ENCODE measurements around the gene CHMP2A.
"Not testable (repeated sequence)": the region's sequence is repeated elsewhere in the genome, so short reads cannot be mapped to it uniquely, and the experiment has no call there.

CHMP2A gene

DNA sequence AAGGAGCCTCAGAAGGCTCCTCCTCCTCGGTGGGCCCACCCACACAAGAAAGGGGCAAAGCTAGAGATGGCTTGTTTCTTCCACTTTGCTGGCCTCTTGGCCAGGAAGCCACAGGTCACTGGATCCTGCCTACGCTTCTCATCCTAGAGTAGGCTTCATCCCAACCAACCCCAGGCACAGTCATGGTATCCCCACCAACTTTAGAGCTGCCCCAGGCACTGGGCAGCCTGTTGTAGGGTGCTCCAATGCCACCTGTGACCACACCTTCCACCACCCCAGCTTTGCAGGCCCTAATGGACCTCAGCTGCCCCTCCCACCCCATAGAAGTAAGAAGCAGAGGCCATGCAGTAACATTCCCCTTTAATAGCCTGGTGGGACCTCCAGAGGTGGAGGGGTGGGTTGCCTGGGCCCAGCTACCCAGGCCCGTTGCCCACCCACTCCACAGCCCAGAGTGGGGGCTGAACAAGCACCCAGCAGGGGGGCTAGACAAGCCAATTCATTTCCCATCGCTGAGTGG, 522 bp upstream of the CHMP2A start:
- no peak for DNase-seq (ENCODE audit: low read depth, low spot score)

DNA sequence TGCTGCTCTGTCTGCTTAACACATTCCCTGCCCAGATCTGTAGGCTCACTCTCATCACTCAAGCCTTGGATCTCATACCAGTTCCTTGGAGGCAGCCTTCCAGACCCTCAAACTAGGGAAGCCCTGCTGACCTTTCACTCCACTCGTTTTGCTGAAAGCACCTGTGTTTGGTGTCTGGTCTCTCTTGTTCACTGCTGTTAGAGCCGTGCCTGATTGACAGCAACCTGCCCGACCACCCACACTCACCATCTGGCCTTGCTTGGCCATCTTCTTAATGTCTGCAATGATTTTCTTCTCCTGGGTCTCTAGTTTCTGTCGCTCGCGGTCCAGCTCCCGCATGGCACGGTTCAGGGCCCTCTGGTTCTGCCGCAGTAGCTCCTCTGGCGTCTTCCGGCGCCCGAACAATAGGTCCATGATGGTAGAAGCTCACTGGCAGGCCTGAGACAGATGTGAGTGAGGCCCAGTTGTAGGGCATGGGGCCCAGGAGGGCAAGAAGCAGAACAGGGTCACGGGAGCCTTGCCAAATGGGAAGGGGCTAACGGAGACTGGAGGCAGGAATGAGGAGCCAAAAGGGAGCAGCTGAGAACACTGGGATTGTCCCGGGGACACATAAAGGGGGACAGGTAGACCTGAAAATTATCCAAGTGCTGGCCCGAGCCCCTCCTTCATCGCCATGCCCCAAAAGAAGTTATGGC, 959 bp downstream of the CHMP2A start:
- DNase-seq (ENCODE audit: low read depth, low spot score): no peak

DNA sequence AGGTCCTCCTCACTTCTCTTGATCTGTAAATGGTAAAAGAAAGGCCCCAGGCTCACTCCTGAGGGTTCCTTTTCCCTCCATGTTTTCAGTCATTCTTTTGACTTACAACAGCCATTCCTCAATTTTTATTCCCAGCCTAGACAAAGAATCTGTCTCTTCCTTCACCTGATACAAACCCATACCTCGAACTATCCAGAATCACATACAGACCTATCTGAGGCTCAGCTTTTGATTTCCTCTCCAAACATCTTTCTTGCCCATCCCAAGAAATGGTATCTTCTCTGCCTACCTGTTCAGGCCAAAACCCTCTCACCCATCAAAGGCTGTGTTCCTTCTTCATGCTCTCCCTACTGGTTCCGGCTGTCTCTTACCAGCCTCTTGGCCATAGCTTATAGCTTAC, 2.2 kb downstream of the CHMP2A start:
- no peak for DNase-seq (ENCODE audit: low read depth, low spot score)

DNA sequence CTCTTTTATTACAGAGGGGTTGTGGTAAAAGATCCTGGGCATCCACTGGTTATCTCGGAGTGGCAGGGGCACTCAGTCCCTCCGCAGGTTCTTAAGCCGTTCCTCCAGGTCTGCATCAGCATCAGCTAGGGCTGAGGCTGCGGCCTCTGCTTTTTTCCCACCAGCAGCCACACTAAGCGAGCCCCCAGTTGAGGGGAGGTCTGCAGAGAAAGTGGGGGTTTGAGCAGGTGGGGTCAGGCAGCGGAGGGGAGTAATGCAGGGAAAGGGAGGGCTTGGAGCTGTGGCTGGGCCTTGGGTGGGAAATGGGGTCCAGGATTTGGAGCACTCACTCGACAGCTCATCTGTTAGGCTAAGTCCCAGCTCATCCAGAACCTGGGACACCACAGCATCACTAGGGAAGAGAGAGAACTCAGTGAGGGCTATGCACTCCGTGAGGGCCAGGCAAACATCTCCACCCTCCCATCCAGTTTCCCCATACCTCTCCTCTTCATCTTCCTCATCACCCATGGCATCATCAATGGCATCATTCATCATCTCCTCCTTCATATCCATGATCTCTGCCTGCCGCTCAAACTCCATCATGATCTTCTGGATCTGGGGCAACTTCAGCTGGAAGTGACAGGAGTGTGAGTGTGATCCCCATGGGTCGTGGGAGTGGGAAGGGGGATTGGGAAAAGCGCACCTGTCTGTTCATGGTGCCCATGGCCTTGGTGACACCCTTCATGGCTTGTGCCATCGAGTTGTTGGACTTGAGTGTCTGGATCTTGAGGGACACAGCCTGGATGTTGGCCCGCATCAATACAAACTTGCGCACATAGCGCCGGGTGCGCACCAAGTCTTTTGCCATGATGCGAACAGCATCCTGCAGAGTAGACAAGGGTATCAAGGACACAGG, 3.1 kb downstream of the CHMP2A start:
- no peak for DNase-seq (ENCODE audit: low read depth, low spot score)

DNA sequence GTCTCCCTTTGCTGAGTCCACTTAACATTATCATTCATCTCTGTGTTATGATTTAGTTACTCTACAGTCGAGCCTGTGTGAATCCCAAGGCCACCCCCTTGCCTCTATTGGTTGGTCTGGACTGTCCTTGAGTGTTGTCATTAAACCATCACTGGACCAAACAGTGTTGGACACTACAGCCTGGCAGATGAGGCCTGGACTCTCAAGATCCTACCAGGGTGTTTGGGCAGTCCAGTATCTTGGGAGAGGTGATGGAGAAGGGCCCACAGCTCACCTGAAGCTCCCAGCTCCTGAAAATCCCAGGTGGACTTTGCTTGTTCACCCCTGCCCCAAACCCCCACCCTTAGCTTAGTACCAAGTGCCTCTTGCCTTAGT, 3.8 kb downstream of the CHMP2A start:
- no peak for DNase-seq (ENCODE audit: low read depth, low spot score)

DNA sequence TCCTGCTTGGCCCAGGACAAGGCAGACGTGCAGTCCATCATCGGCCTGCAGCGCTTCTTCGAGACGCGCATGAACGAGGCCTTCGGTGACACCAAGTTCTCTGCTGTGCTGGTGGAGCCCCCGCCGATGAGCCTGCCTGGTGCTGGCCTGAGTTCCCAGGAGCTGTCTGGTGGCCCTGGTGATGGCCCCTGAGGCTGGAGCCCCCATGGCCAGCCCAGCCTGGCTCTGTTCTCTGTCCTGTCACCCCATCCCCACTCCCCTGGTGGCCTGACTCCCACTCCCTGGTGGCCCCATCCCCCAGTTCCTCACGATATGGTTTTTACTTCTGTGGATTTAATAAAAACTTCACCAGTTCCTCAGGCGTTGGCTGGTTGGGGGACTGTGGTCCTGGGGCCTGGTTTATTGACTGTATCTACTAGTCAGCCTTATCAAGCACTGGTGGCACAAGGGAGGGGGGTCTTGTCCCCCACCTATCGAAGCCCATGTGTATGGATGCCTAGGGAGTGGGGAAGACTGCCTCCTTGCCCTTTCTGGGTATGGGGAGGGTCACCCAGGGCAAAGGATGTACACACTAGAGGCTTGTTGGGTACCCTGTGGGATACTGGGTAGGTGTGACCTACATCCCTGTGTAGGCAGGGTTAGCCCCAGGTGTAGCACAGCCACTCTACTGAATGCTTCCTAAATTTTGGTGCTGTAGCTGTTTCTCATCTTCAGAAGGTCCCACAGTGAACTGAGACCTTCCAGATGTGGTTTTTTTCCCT, 4.4 kb downstream of the CHMP2A start:
- no peak for DNase-seq (ENCODE audit: low read depth, low spot score)

DNA sequence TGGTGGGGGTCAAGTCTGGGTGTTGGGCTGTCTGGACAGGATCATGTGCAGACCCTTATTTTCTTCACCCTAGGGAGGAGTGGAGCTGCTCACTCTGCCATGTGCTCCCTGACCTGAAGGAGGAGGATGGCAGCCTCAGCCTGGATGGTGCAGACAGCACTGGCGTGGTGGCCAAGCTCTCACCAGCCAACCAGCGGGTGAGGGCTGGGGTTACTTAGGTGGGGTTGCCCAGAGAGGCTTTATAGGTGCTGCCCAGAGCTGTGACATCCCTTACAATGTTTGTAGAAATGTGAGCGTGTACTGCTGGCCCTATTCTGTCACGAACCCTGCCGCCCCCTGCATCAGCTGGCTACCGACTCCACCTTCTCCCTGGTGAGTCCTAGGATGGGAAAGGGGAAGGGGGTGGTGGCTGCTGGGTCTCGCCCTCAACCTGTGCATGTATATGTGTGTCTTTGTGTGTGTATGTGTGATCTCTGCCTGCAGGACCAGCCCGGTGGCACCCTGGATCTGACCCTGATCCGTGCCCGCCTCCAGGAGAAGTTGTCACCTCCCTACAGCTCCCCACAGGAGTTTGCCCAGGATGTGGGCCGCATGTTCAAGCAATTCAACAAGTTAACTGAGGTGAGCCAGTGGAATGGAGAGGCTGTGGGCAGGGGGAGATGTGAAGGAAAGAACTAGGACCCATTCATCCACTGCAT, 5.1 kb downstream of the CHMP2A start:
- no peak for DNase-seq (ENCODE audit: low read depth, low spot score)

DNA sequence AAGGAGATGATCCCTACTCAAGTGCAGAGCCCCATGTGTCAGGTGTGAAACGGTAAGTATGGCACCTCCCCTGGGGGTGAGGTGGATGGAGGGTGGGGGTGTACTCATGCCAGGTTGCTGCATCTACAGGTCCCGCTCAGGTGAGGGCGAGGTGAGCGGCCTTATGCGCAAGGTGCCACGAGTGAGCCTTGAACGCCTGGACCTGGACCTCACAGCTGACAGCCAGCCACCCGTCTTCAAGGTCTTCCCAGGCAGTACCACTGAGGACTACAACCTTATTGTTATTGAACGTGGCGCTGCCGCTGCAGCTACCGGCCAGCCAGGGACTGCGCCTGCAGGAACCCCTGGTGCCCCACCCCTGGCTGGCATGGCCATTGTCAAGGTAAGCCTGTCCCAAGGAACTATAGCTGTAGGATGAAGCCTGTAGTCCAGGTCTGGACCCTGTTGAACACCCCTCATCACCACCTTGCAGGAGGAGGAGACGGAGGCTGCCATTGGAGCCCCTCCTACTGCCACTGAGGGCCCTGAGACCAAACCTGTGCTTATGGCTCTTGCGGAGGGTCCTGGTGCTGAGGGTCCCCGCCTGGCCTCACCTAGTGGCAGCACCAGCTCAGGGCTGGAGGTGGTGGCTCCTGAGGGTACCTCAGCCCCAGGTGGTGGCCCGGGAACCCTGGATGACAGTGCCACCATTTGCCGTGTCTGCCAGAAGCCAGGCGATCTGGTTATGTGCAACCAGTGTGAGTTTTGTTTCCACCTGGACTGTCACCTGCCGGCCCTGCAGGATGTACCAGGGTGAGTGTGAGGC, 5.8 kb downstream of the CHMP2A start:
- DNase-seq (ENCODE audit: low read depth, low spot score): no peak

DNA sequence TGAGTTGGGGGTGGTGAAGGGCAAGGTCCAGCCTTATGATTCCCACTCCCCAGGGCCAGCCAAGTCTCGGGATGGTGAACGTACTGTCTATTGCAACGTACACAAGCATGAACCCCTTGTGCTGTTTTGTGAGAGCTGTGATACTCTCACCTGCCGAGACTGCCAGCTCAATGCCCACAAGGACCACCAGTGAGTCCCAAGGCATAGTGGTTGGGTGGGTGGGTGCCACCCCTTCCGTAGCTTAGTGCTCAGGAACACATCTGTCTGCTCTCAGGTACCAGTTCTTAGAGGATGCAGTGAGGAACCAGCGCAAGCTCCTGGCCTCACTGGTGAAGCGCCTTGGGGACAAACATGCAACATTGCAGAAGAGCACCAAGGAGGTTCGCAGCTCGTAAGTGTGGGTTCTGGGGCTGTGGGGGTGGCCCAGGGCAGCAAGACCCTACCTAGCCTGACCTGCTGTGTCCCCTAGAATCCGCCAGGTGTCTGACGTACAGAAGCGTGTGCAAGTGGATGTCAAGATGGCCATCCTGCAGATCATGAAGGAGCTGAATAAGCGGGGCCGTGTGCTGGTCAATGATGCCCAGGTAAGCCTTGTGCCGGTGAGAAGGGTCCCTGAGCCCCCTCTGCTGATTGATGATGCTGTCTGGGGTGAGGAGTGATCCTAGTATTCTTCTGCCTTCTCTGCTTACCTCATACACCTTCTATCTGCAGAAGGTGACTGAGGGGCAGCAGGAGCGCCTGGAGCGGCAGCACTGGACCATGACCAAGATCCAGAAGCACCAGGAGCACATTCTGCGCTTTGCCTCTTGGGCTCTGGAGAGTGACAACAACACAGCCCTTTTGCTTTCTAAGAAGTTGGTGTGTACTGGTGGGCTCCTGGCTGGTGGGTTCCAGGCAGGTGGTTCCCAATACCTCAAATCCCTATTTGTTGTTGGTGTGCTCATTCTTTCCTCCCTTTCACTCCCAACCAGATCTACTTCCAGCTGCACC, 7.3 kb downstream of the CHMP2A start:
- no peak for DNase-seq (ENCODE audit: low read depth, low spot score)

DNA sequence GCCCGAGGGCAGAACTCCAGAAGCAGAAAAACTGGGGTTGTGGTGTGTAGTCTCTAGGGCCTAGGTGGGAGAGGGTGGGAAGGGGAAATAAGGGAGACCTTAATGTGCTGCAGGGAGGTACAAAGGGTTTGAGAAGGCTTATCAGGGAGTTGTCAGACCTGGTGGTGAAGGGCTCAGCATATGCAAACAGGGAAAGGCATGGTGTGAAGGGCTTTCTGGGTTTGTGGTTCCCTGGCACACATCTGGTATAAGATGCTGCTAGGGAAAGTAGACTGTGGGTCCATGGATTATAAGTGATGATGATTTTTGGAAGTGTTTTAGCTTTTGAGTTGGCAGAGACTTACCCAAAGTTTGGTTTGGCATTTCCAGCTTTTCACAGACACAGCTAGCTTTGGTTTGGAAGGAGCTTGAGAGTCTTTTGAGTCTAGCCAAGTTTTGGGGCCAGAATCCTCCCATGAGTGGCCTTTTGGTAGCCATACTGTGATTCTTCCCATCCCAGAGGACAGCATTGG, 8.8 kb downstream of the CHMP2A start:
- no peak for DNase-seq (ENCODE audit: low read depth, low spot score)

DNA sequence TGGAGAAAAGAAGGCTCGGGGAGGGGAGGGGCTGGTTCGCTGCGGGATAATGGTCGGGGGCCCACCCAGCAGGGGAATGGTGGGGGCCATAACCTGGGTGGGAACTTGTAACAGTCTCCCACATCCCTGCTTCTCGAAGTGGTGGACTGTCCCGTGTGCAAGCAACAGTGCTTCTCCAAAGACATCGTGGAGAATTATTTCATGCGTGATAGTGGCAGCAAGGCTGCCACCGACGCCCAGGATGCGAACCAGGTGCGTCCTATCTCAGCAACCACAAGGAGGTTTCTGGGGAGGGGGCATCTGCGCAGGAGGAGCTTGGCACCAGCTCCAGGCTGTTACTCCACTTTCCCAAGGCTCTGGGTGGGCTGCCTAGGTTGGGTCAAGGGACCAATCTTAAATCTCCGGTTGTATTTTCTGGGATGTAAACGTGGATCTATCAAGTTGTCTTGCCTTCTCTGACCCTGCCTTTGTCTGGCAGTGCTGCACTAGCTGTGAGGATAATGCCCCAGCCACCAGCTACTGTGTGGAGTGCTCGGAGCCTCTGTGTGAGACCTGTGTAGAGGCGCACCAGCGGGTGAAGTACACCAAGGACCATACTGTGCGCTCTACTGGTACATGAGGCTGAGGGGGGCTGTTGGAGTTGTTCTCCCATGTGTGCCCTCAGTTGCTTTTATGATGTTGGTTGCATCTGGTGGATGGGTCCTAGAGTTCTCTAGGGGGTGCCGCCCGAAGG, 9.5 kb downstream of the CHMP2A start:
- DNase-seq (ENCODE audit: low read depth, low spot score): peak; percentile 25

DNA sequence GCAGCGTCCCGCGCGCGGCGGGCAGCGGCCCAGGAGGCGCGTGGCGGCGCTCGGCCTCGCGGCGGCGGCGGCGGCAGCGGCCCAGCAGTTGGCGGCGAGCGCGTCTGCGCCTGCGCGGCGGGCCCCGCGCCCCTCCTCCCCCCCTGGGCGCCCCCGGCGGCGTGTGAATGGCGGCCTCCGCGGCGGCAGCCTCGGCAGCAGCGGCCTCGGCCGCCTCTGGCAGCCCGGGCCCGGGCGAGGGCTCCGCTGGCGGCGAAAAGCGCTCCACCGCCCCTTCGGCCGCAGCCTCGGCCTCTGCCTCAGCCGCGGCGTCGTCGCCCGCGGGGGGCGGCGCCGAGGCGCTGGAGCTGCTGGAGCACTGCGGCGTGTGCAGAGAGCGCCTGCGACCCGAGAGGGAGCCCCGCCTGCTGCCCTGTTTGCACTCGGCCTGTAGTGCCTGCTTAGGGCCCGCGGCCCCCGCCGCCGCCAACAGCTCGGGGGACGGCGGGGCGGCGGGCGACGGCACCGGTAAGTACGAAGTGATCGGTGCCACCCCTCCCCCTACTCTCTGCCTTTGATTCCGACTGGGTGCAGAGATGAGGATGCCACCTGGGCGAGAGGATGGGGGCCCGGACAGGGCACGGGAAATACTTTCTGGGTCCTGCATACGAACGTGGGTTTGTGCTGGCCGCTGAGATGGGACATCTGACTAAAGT, 10.2 kb downstream of the CHMP2A start:
- peak; percentile 90 for DNase-seq (ENCODE audit: low read depth, low spot score)

DNA sequence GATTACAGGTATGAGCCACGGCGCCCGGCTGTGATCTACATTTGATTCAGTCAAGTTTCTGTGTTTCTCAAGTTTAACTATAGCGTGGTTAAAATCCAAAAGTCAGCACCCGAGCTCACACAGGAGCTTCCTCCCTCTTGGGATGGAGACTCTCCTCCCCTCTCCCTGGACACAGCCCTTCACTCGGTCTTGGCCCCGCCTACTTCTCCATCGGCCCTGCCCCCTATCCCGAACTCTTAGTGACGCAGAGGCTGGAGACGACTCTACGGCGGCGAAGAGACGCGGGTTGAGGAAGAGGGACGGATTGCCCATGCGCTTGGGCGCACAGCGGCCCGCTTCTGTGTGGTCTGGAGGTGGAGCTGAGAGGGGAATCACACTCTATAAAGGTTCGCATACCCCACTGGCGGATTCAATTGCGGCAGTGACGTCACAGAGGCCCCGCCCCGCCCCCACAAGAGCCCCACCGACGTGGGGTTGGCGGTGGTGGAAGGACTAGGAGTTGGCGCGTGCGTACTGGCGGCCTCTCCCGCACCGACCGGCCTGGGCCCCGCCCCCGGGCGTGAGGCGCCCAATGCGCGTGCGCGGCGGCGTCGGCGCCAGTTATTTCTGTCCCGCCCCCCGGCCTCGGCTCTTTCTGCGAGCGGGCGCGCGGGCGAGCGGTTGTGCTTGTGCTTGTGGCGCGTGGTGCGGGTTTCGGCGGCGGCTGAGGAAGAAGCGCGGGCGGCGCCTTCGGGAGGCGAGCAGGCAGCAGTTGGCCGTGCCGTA, 10.9 kb downstream of the CHMP2A start, which contains the start of gene TRIM28:
Gene TRIM28 (plus strand): TSS at position 239 of the 765 bp plus-strand sequence. CDS start 694 bp downstream, outside the sequence.
- peak; percentile 100 for DNase-seq (ENCODE audit: low read depth, low spot score)

DNA sequence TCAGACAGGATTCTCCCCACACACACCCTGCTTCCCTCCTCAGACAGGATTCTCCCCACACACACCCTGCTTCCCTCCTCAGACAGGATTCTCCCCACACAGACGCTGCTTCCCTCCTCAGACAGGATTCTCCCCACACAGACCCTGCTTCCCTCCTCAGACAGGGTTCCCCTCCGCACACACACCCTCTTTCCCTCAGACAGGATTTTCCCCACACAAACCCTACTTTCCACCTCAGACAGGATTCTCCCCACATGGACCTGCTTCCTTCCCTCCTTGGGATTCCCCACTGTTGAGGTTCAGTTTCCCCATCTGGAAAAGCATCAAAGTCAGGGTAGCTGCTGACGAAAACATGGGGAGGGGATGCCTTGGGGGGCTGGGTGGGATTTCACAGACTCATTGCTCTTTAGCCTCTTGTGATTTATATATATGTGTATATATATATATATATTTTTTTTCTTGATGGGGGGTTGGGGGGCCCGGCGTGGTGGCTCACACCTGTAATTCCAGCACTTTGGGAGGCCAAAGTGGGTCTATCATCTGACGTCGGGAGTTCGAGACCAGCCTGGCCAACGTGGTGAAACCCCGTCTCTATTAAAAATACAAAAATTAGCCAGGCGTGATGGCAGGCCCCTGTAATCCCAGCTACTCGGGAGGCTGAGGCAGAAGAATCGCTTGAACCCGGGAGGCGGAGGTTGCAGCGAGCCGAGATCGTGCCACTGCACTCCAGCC, 12.1 kb downstream of the CHMP2A start:
- not testable (repeated sequence) for DNase-seq (ENCODE audit: low read depth, low spot score)

DNA sequence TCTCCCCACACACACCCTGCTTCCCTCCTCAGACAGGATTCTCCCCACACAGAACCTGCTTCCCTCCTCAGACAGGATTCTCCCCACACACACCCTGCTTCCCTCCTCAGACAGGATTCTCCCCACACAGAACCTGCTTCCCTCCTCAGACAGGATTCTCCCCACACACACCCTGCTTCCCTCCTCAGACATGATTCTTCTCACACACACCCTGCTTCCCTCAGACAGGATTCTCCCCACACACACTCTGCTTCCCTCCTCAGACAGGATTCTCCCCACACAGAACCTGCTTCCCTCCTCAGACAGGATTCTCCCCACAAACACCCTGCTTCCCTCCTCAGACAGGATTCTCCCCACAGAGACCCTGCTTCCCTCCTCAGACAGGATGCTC, 15.7 kb downstream of the CHMP2A start:
- not testable (repeated sequence) for DNase-seq (ENCODE audit: low read depth, low spot score)
